Activated CD4-positive, alpha-beta T cell treated with anti-CD3 and anti-CD28 coated beads for 48 hours (primary cell): ENCODE measurements around the gene ZNF428.

Source experiments
- DNase-seq: peaks from one replicate; pipeline ENCODE4 v3.0.0-alpha.2; 2020

Gene ZNF428

GRCh38 chr19:43561139-43561970, 58.1 kb downstream of the ZNF428 start:
- DNase-seq = no peak

GRCh38 chr19:43560687-43561086, 58.7 kb downstream of the ZNF428 start:
- DNase-seq = peak; percentile 19
